ENCODE results near the gene PDPK1.
A peak's percentile ranks its signal among the peaks of the same experiment; 100 is the strongest.

Gene PDPK1

GRCh38 chr16:2517954-2518605 lies 19.7 kb upstream of the PDPK1 start:
- no peak for DNase-seq (ENCODE audit: extremely low spot score)
- no peak for TF ChIP-seq CTCF (IDR thresholded peaks at IDR 0.05; ENCODE audit: control extremely low read depth, extremely low read depth, low read depth, missing control alignments)
- POLR2A ChIA-PET, result interaction anchor here (1.0 to 1.5 kb wide), 3 partner anchors 8 to 13 kb away, joined by 3 to 9 read pairs (median 4); partner anchors contain the start of gene CEMP1
- CTCF ChIA-PET, result interaction anchor here (0.7 kb wide), 1 partner anchor 17 kb away, joined by 3 read pairs; no protein-coding TSS in a partner anchor

- ChIA-PET POLR2A (interaction anchor here (1.0 to 1.5 kb wide), 4 partner anchors 9 to 13 kb away, joined by 3 to 9 read pairs (median 4); partner anchors contain the start of gene CEMP1), CTCF (interaction anchor here (1.1 kb wide), 1 partner anchor 179 kb away, joined by 3 read pairs; the partner anchor contains the start of gene ABCA3)
- no peak for DNase-seq (ENCODE audit: extremely low spot score)
- TF ChIP-seq CTCF (IDR thresholded peaks at IDR 0.05; ENCODE audit: control extremely low read depth, extremely low read depth, low read depth, missing control alignments), result no peak
These were observed 18.8 kb upstream of the PDPK1 start for GRCh38 chr16:2518823-2519710.

- ChIA-PET CTCF (interaction anchor here (1.4 kb wide), 1 partner anchor 18 kb away, joined by 3 read pairs; no protein-coding TSS in a partner anchor), POLR2A (interaction anchor here (0.6 to 1.7 kb wide), 7 partner anchors 9 to 348 kb away, joined by 3 to 9 read pairs (median 4); partner anchors contain the start of gene CEMP1)
- no peak for TF ChIP-seq CTCF (IDR thresholded peaks at IDR 0.05; ENCODE audit: control extremely low read depth, extremely low read depth, low read depth, missing control alignments)
- no peak for DNase-seq (ENCODE audit: extremely low spot score)
These were observed 18.1 kb upstream of the PDPK1 start for GRCh38 chr16:2519711-2520080.

- TF ChIP-seq CTCF (IDR thresholded peaks at IDR 0.05; ENCODE audit: control extremely low read depth, extremely low read depth, low read depth, missing control alignments), result no peak
- peak; percentile 96 for DNase-seq (ENCODE audit: extremely low spot score)
- ChIA-PET POLR2A (interaction anchor here (0.6 to 1.7 kb wide), 8 partner anchors 8 to 348 kb away, joined by 3 to 9 read pairs (median 4); partner anchors contain the start of gene CEMP1), CTCF (interaction anchor here (1.4 kb wide), 1 partner anchor 19 kb away, joined by 3 read pairs; no protein-coding TSS in a partner anchor)
These were observed 17.6 kb upstream of the PDPK1 start, which contains the start of gene AMDHD2 for GRCh38 chr16:2520097-2520783. Gene AMDHD2 (plus strand): TSS chr16:2520371. CDS start chr16:2520459, 88 bp downstream.

GRCh38 chr16:2520784-2521531 lies 16.9 kb upstream of the PDPK1 start:
- peak; percentile 58 for DNase-seq (ENCODE audit: extremely low spot score)
- no peak for TF ChIP-seq CTCF (IDR thresholded peaks at IDR 0.05; ENCODE audit: control extremely low read depth, extremely low read depth, low read depth, missing control alignments)
- ChIA-PET POLR2A (interaction anchor here (1.1 to 1.7 kb wide), 4 partner anchors 8 to 14 kb away, joined by 4 to 9 read pairs (median 5); partner anchors contain the start of gene CEMP1), CTCF (interaction anchor here (1.4 kb wide), 1 partner anchor 19 kb away, joined by 3 read pairs; no protein-coding TSS in a partner anchor)

Measured in GM10248 (cell line).